ENCODE data around the gene SKIC3. TPM values are rescaled to one million over a fixed set of nuclear protein-coding genes. Genes with fewer than 3 reads are reported as not detected.

SKIC3 gene
- polyA plus RNA-seq, 1 experiment: 31.6 TPM

DNA sequence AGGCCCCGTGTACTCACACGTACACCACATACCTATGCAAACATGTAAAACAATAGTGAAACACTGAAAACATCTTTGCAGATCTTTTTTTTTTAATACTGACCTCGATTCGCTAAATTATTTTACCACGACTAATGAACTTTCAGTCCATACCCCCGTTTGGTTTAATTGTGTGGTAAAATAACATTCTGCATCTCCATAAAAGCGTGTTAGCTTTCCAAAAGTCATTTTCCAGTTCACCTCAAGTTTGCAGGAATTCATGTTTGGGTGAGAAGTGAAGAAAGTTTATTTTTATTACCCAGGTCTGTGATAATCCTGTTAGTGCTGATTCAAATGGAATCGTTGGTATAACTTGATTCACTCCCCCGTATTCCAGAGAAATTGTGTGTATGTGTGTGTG lies 776 bp upstream of the SKIC3 start:
- H3K36me3 ChIP-seq (ENCODE audit: control insufficient read depth, insufficient read depth, low read length): no peaks in the 10 kb centered on the region
- POLR2A ChIA-PET: interaction anchor here (0.5 to 0.6 kb wide), 2 partner anchors 92 to 302 kb away, joined by 4 to 5 read pairs; no protein-coding TSS in a partner anchor

GRCh38 chr5:95554331-95554646 lies 488 bp downstream of the SKIC3 start:
- Histone ChIP-seq H3K36me3 (ENCODE audit: control insufficient read depth, insufficient read depth, low read length) (no peaks in the 10 kb centered on the region), H3K4me3 (ENCODE audit: low read depth, low read length) (peak overlapping the region; percentile 73), H3K27me3 (ENCODE audit: control insufficient read depth, insufficient read depth, low read length) (no peaks in the 10 kb centered on the region)
- no peak for DNase-seq (ENCODE audit: low read depth)
- CTCF ChIA-PET: interaction anchor here (1.2 to 1.3 kb wide), 2 partner anchors 31 to 32 kb away, joined by 4 read pairs; no protein-coding TSS in a partner anchor
- TF ChIP-seq CTCF (IDR thresholded peaks at IDR 0.05; ENCODE audit: insufficient read depth, low read depth, low read length): no peak
- POLR2A ChIA-PET: interaction anchor here (0.6 to 0.7 kb wide), 2 partner anchors 93 to 177 kb away, joined by 3 read pairs; partner anchors contain the start of gene RHOBTB3

More for the DNA sequence above, 776 bp upstream of the SKIC3 start:
- DNase-seq (ENCODE audit: low read depth): no peak
- H3K27me3 ChIP-seq (ENCODE audit: control insufficient read depth, insufficient read depth, low read length): no peaks in the 10 kb centered on the region
- CTCF ChIA-PET: interaction anchor here (0.8 to 2.1 kb wide), 5 partner anchors 9 to 388 kb away, joined by 3 to 5 read pairs (median 3); no protein-coding TSS in a partner anchor
- H3K4me3 ChIP-seq (ENCODE audit: low read depth, low read length): peak overlapping the region; percentile 73
- TF ChIP-seq CTCF (IDR thresholded peaks at IDR 0.05; ENCODE audit: insufficient read depth, low read depth, low read length): no peak

GRCh38 chr5:95549030-95549429 lies 5.7 kb downstream of the SKIC3 start:
- peaks cover 3% of the 10 kb centered on the region for H3K36me3 ChIP-seq (ENCODE audit: control insufficient read depth, insufficient read depth, low read length)
- no peak overlapping the region for H3K4me3 ChIP-seq (ENCODE audit: low read depth, low read length)
- DNase-seq (ENCODE audit: low read depth): no peak
- no peak for TF ChIP-seq CTCF (IDR thresholded peaks at IDR 0.05; ENCODE audit: insufficient read depth, low read depth, low read length)
- ChIA-PET POLR2A (interaction anchor here (0.5 kb wide), 1 partner anchor 171 kb away, joined by 3 read pairs; no protein-coding TSS in a partner anchor), CTCF (no interaction called here)
- no peaks in the 10 kb centered on the region for H3K27me3 ChIP-seq (ENCODE audit: control insufficient read depth, insufficient read depth, low read length)

DNA sequence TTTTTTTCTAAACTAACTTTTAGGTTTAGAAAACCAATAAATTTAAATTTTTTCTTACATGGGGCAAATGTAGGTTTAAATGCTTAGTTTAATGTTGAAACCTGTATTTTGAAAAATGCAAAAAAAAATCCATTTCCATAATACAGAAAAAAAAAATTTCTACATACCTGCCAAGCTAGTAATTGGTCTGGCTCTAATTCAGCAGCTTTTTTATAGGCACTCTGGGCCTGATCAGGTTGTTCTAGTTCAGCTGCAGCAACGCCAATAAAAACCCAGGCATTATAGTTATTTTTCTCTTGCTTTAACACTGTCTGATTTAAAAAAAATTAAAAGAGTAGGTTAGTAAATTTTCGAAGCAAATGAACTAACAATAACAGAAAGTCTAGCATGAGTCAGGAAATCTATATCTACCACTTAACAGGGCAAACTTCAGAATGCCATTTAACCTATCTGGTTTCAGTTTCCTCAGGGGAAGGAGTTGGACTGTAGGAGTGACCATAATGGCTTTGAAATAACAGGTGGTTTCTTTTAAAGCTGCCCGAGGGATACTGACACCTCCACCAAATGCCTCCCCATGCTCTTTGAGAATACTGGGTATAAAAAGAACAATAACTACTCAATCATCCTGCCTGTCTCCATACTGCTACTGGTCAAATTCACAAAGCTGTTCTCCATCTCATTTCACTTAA lies 11.6 kb downstream of the SKIC3 start:
- H3K4me3 ChIP-seq (ENCODE audit: low read depth, low read length): no peak overlapping the region
- TF ChIP-seq CTCF (IDR thresholded peaks at IDR 0.05; ENCODE audit: insufficient read depth, low read depth, low read length): no peak
- ChIA-PET POLR2A (no interaction called here), CTCF (interaction anchor here (2.0 kb wide), 1 partner anchor 22 kb away, joined by 4 read pairs; no protein-coding TSS in a partner anchor)
- DNase-seq (ENCODE audit: low read depth): no peak
- H3K27me3 ChIP-seq (ENCODE audit: control insufficient read depth, insufficient read depth, low read length): no peaks in the 10 kb centered on the region
- peaks cover 3% of the 10 kb centered on the region for H3K36me3 ChIP-seq (ENCODE audit: control insufficient read depth, insufficient read depth, low read length)

DNA sequence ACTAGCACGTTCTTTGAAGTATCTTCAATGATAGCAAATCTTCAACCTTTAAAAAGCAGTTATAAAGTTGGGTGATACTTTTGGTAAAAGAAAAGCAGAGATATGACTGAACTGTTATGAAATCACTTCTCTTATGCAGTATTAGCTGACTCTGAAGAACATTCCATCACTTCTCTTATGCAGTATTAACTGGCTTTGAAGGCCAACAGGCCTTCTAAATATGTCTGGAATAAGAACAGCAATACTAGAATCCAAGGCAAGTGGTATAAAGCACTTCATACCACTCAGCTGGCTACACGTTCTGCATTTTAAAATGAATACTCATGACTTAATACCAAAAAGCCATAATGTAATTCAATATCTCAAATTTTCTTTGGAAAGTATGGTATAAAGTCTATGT lies 17.3 kb downstream of the SKIC3 start:
- Histone ChIP-seq H3K36me3 (ENCODE audit: control insufficient read depth, insufficient read depth, low read length) (peaks cover 2% of the 10 kb centered on the region; the same call in 1 of the 2 replicates), H3K4me3 (ENCODE audit: low read depth, low read length) (no peak overlapping the region), H3K27me3 (ENCODE audit: control insufficient read depth, insufficient read depth, low read length) (no peaks in the 10 kb centered on the region)
- DNase-seq (ENCODE audit: low read depth): no peak
- POLR2A ChIA-PET: no interaction called here
- CTCF ChIA-PET: no interaction called here
- TF ChIP-seq CTCF (IDR thresholded peaks at IDR 0.05; ENCODE audit: insufficient read depth, low read depth, low read length): no peak
